GM18868 (cell line): ENCODE results near the gene CCNJL.

Source experiments
- ATAC-seq: cut with Tn5 transposase; IDR thresholded peaks from one replicate; pipeline ENCODE4 v1.9.1; 2021; ENCODE audit warnings: mild to moderate bottlenecking, moderate library complexity; ENCODE audit not compliant: unreplicated experiment

CCNJL gene

DNA sequence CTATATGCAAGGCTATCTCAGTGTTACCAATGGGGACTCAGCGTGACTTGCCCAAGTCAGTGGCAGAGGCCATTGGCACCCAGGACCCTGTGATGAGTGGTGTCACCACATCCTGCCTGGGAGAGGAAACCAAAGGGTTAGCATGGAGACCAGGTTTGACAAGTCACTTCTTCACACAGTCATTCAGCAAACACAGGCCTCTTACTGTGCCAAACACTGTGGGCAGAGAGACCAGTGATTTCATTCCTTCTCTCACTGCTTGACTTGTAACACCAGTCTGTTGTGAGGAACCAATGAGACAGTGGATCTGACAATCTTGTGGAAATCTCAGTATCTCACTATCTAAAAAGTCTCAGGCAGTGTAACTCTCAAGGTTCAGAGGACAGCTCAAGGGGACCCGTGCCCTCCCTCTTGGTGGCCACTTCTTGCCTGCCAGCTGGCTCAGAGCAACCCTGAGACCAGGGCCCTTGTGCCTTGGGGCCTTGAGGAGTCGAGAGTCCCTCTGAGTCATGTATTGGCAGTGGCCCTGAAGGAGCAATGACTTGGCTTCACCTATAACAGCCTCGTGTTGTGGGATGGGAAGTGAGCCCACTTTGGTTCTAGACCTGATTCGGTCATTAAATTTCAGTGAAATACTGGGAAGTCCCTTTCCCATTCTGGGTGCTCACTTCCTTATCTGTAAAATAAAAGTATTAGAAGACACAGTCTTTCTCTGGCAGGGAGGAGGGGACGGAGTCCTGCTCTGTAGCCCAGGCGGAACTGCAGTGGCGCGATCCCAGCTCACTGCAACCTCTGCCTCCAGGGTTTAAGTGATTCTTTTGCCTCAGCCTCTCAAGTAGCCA lies 81.5 kb downstream of the CCNJL start:
- ATAC-seq = peak; percentile 71

GRCh38 chr5:160229190-160229742 lies 83.1 kb downstream of the CCNJL start, which contains the start of gene FABP6:
TSS of gene FABP6 (plus strand) at chr5:160229506. CDS start at chr5:160229558, 52 bp downstream.
- ATAC-seq = no peak

- ATAC-seq = no peak
Observed at GRCh38 chr5:160227012-160227411, 85.4 kb downstream of the CCNJL start.

DNA sequence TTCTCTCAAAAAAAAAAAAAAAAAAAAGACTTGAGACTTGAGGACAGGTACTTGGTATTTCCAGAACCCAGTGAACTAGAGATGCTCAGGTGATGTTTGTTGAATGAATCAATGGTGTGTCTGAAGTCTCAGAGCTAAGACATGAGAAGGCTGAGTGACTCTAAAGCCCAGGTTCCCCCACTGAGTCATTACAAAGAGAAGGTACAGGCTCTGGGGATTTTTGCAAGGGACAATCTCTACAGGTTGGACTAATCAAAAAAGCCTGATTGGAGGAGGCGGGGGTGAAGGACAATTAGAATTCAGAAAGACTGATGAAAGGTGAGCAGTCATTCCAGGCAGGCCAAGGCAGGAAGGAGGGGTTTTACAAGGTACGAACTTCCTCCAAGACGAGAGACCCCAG lies 91.3 kb downstream of the CCNJL start:
- peak; percentile 88 for ATAC-seq

DNA sequence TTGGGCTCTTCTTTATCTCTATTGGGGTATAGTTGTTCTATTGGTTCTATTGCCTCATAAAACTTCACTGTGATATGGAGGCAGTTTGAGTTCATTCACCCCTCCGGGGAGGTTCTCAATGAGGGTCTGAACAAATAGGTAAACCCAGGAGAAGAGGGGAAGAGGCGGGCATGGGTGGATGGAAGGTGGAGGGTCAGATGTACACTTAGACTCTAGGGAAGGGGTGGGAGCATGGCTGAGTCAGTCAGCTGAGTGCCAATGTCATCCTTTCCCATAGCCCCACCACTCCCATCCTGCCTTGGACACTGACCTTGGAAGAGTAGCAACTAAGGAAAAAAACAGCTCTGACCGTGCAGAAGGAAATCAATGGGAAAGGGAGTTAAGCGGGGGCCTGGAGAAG lies 93.0 kb downstream of the CCNJL start:
- ATAC-seq = no peak

DNA sequence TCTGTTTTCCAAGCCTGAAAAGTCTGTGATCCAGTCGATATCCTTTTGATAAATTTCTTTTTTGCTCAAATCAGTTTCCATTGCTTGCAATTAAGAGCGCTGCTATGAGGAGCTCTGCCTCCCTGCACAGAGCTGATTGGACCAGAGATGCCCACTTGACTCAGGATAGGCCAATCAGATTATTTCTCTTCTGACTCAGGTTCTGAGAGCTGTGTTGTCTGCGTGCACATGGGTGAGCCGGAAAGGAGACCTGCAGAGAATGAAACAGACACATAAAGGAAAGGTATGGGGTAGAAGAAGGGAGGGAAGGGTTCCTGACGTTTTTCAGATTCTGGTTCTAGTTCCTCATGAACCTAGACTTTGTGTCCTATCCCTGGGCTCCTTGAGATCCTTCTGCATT lies 98.8 kb downstream of the CCNJL start:
- ATAC-seq = no peak

- no peak for ATAC-seq
Observed at GRCh38 chr5:160211352-160211751, 101.0 kb downstream of the CCNJL start.

- no peak for ATAC-seq
Observed at GRCh38 chr5:160210606-160211005, 101.8 kb downstream of the CCNJL start.

DNA sequence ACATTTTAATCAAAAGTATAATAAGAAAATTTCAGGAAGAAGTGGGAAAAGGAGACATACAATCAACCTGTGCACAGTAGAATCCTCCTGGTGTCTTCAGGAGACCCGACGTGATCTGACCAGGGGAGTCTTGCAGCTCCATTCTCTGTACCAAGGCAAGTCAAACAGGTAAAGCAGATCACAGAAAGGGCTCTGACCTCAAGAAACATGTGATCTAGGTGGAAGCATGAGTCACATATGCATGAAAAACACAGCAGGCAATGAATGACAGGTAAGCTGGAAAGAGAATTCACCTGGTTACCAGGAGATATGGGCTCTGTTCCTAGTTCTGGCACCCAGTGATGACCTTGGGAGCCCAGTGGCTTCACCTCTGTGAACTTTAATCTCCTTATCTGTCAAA lies 102.4 kb downstream of the CCNJL start:
- peak; percentile 63 for ATAC-seq

DNA sequence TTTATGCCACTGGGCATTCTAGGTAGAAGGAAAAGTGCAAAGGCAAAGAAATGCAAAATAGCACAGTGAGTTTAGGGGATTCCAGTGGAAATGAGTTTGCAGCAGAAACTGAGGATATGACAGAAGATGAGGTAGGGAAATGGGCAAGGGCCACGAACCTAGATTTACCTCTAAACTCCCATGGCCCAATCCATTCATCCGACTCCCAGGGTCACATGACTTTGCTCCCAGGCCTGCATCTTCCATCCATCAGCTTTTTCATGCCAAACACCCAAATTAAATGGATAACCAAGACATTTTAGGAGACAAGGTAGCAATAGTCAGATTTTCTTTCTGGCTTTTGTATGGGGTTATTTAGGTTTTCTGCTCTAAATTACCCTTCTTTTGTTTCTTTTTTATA lies 105.3 kb downstream of the CCNJL start:
- ATAC-seq = no peak
